Femur (tissue), 1 donor: ENCODE data around the gene SPSB1.
"Not testable (repeated sequence)": the region's sequence is repeated elsewhere in the genome, so short reads cannot be mapped to it uniquely, and the experiment has no call there.

Experiments used
- DNase-seq: peaks from one replicate; pipeline ENCODE4 v3.0.0-alpha.2; 2017

SPSB1 gene

DNA sequence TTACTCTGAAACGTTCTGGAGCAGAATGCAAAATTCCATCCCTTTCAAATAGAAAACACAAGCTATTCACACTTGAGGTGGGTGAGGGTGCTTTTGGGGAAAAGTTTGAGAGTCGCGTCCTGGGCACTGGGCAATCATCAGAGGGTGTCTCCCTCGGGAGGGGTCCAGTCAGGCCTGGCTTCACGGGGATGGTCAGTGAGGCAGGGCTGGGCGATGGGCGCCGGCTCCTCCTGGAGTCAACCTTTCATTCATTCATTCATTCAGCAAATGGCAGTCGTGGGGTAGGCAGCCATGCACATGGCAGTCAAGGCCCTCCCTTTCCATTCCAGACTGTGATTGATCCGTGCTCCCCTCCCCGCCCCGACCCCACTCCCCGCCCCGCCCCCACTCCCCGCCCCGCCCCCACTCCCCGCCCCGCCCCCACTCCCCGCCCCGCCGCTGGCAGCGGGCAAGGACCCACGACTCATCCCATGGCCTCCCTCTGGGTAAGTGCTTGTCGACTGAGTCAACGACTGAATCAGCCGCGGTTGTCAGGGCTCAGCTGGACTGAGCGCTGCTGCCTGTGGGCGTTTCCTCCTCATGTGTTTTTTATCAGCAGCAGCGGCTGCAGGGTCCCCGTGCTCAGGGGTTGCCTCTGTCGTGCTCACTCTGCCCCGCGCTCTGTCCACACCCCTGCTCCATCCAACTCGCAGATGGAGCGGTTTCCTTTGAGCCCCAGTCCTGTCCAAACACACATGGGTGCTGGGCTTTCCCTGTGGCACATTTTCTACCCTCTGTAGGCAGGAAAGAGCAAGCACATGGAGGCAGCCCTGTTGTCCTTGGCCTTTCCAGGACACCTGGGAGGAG, 12.5 kb upstream of the SPSB1 start:
- peak; percentile 73 for DNase-seq

GRCh38 chr1:9281071-9281827, 11.4 kb upstream of the SPSB1 start:
- DNase-seq, result no peak

DNA sequence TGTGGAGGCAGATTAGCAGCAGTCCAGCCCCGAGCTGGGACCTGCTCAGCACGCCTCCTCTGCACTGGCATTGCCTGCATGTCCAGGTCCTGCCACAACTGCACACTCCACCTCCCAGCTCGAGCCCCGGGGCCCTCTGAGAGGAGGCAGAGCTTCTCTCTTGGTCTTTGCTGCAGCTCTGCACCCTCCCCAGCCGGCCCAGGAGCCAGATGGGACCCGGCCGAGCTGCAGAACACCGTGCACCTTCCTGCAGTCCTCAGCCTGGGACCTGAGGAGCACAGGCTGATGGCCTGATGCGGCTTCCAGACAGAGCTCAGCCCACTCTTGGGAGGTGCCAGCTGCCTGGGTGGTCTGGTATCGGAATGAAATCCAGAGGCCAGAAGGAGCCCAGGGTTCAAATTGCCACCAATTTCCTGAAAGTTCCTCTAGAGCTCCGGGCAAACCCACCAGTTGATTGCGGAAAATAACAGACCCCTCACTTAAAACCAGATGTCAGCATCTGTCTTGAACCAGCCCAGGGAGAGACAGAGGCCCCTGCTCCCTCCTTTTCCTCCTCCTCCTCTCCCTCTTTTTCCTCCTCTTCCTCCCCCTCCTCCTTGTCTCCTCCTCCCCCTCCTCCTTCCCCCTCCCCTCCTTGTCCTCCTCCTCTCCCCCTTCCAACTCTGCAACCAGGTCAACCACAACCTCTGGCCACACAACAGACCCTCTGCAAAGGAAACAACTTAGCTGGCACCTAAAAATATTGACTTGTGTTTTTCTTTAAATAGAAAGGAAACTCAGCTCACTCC, 10.6 kb upstream of the SPSB1 start:
- DNase-seq, result no peak

DNA sequence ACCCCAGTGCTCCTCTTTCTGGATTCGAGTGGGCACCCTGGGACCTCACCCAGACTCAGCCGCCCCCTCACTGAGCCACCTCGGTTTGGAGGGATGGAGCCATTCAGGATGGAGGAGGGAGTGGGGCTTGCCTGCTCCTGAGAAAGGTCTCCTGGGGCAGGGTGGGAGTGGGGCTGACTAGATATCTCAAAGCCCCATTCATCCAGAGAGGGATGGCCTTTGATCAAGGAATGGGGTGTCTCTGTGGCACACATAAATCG, 10.1 kb upstream of the SPSB1 start:
- DNase-seq, result no peak

GRCh38 chr1:9284061-9284460, 8.6 kb upstream of the SPSB1 start:
- no peak for DNase-seq

DNA sequence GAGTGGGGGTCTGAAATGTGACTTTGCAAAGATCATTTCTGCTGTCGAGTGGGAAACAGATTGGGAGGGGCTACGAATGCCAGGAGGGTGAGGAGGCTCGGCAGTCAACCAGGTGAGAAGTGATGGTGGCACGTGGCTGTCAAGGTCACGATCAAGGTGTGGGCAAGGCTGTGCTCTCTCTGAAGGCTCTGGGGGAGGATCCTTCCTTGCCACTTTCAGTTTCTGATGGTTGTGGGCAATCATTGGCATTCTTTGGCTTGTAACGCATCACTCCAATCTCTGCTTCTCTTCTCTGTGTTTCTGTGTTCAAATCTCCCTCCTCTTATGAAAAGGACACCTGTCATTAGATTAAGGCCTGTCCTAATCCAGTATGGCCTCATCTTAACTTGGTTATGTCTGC, 6.1 kb upstream of the SPSB1 start:
- DNase-seq, result no peak

DNA sequence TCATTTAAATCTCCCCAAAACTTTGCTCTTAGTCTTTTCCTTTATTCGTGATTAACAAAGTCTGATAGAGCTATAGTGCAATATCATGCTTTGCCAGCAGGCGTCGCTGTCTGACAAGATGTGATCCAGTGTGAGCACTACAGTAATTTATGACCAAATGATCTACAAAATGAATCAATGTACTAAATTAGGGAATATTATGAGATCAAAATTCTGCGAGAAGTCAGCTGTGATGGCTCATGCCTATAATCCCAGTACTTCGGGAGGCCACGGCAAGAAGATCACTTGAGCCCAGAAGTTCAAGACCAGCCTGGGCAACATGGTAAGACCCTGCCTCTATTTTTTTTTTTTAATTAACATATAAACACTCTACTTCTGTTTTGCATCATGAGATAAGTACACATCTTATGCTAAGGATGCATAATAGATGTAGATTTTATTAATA, 3.6 kb upstream of the SPSB1 start:
- DNase-seq, result peak; percentile 71

DNA sequence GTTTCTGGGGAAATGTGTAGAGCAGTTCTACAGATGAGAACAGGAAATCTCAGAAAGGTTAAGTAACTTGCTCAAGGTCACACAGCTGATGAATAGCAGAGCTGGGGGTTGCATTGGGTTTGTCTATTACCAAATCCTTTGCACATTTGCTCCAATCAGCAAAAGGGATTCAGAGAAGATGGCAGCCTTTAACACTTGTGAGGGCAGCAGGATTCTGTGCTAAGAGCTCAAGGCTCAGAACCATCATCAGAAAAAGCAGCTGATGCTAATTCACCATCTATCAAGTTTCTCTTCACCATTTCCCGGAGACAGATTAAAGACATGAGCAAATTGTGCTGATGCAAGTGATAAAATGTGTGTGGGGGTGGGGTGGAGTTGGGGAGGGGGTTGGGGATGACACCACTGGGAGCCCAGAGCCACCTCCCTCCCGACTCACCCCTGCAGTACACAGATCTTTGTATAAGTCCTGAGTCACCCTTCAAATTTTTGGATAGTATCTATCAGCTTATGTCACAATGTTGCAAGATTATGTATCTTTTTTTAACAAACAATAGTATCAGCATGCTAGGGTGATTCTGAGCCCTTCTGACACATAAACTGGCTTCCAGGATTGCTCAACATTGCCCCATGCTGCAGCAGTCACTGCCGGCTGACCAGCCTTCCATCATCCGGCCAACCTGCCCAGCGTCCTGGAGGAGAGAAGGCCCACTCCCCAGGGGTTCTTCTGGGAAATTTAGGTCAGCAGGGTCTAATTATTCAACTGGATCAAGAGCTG, 2.8 kb upstream of the SPSB1 start:
- DNase-seq, result no peak

GRCh38 chr1:9291914-9292360, 757 bp upstream of the SPSB1 start:
- peak; percentile 83 for DNase-seq

GRCh38 chr1:9293241-9293532, 493 bp downstream of the SPSB1 start:
- no peak for DNase-seq

DNA sequence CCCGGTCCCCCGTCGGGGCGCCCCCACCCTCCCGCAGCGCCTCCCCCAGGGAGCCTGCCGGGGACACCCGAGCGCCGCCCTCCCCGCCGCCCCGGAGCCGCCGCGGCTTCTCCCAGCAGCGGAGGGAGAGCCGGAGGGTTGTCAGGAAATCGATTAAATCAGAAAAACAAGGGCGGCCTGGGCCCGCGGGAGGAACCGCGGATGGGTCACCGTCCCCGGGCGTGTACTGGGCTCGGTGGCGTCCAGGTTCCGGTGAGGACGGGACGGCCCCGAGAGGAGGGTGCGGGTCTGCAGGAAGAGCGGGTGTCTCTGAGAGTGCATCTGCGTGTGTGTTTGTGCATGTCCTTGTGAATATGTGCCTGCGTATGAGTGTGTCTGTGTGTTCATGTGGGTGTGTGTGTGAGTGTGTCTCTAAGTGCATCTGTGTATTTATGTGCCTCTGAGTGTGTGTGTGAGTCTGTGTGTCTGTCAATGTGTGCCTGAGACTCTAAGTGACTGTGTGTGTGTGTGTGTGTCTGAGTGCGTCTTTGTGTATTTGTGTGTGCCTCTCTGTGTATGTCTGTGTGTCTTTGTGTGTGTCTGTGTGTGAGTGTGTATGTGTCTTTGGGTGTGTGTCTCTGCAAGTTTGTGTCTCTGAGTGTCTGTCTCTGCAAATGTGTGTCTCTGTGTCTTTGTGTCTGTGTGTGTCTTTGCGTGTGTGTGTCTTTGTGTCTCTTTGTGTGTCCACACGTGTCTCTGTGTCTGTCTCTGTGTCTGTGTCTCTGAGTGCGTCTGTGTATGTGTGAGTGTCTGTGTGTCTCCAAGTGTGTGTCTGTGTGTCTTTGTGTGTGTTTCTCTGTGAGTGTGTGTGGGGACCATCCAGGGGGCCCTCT, 1.1 kb downstream of the SPSB1 start:
- peak; percentile 58 for DNase-seq

- DNase-seq, result peak; percentile 46
These were observed 1.7 kb downstream of the SPSB1 start for GRCh38 chr1:9294405-9294773.

GRCh38 chr1:9294910-9295636, 2.4 kb downstream of the SPSB1 start:
- DNase-seq, result peak; percentile 68

DNA sequence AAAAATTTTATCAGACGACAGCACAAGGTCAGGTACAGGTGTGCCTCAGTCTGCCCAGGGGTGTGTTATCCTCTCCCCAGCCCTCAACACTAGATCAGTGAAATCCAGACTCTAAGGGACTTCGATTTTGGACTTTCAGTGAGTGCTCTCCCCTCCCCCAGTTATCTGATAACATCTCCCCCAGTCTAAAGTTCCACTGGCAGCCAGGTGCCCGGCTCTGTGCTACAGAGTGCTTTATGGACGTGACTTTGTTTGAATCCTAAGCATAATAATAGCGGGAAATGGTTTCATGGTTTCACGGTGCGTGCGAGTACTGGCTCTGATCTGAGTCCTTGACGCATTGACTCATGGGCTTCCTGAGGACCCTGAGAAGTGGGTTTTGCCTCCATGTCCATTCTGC, 3.2 kb downstream of the SPSB1 start:
- DNase-seq, result no peak

GRCh38 chr1:9296850-9297249, 4.2 kb downstream of the SPSB1 start:
- no peak for DNase-seq

- no peak for DNase-seq
These were observed 5.1 kb downstream of the SPSB1 start for GRCh38 chr1:9297831-9298230.

- DNase-seq, result no peak
These were observed 5.6 kb downstream of the SPSB1 start for GRCh38 chr1:9298282-9298681.

GRCh38 chr1:9299571-9300541, 7.2 kb downstream of the SPSB1 start:
- DNase-seq, result not testable (repeated sequence)

DNA sequence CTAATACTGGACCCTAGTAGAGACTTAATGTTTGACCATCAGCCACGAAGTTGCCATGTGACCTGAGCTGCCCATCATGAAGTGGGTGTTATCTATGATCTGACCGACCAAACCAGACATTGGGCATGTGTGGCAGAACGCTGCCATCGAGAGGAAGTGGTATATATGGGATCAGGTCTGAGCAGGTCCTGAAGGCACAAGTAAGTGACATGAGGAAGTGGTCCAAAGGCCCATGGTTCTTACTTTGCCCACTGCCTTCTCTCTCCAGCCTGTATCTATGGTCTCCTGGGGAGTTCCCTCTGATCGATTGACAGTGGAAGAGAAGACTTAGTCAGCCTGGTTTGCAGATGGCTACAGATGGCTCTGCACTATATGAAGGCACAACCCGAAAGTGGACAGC, 7.9 kb downstream of the SPSB1 start:
- no peak for DNase-seq
